ENCODE measurements around the gene MAGI1.

GRCh38 chr3:65667963-65668362 lies 370.8 kb downstream of the MAGI1 start:
- no peak for TF ChIP-seq CTCF (IDR thresholded peaks at IDR 0.05)
- TF ChIP-seq POLR2A (IDR thresholded peaks at IDR 0.05) = no peak
